GM18519 (cell line): ENCODE measurements around the gene RNF166.

Source experiments
- ATAC-seq: cut with Tn5 transposase; IDR thresholded peaks from one replicate; pipeline ENCODE4 v1.9.1; 2021; ENCODE audit warnings: mild to moderate bottlenecking, moderate library complexity; ENCODE audit not compliant: unreplicated experiment, low FRiP score

RNF166 gene

GRCh38 chr16:88706229-88706964 lies at the start of gene RNF166, which contains the start of gene CTU2:
Gene RNF166, minus strand, starts transcription at chr16:88706408. Its CDS starts 83 bp downstream, at chr16:88706325.
Gene CTU2, plus strand, starts transcription at chr16:88706503. Its CDS starts 28 bp downstream, at chr16:88706531.
- ATAC-seq, result peak; percentile 53

- ATAC-seq, result no peak
Measured at GRCh38 chr16:88754912-88755744, 48.9 kb upstream of the RNF166 start.

- ATAC-seq, result no peak
Measured at GRCh38 chr16:88754109-88754911, 48.1 kb upstream of the RNF166 start.

- ATAC-seq, result no peak
Measured at GRCh38 chr16:88753602-88754001, 47.4 kb upstream of the RNF166 start.

- ATAC-seq, result no peak
Measured at GRCh38 chr16:88753191-88753590, 47.0 kb upstream of the RNF166 start.

- no peak for ATAC-seq
Measured at GRCh38 chr16:88752386-88753002, 46.3 kb upstream of the RNF166 start.

- no peak for ATAC-seq
Measured at GRCh38 chr16:88750854-88751253, 44.6 kb upstream of the RNF166 start.

- no peak for ATAC-seq
Measured at GRCh38 chr16:88749358-88749757, 43.1 kb upstream of the RNF166 start.

GRCh38 chr16:88748364-88748763 lies 42.2 kb upstream of the RNF166 start:
- ATAC-seq, result no peak

- no peak for ATAC-seq
Measured at GRCh38 chr16:88747588-88748301, 41.5 kb upstream of the RNF166 start.

GRCh38 chr16:88746506-88746905 lies 40.3 kb upstream of the RNF166 start:
- ATAC-seq, result no peak

- ATAC-seq, result no peak
Measured at GRCh38 chr16:88744577-88745521, 38.6 kb upstream of the RNF166 start.

- ATAC-seq, result no peak
Measured at GRCh38 chr16:88743693-88744576, 37.7 kb upstream of the RNF166 start.

GRCh38 chr16:88742896-88743605 lies 36.8 kb upstream of the RNF166 start:
- no peak for ATAC-seq

- ATAC-seq, result no peak
Measured at GRCh38 chr16:88741368-88741767, 35.2 kb upstream of the RNF166 start.

- ATAC-seq, result no peak
Measured at GRCh38 chr16:88740727-88741055, 34.5 kb upstream of the RNF166 start.
